ENCODE data around the gene GTF3C5. TPM values are rescaled to one million over a fixed set of nuclear protein-coding genes. Genes with fewer than 3 reads are reported as not detected.

Gene GTF3C5
- total RNA-seq, 1 experiment from 2014 or later: 104 TPM

DNA sequence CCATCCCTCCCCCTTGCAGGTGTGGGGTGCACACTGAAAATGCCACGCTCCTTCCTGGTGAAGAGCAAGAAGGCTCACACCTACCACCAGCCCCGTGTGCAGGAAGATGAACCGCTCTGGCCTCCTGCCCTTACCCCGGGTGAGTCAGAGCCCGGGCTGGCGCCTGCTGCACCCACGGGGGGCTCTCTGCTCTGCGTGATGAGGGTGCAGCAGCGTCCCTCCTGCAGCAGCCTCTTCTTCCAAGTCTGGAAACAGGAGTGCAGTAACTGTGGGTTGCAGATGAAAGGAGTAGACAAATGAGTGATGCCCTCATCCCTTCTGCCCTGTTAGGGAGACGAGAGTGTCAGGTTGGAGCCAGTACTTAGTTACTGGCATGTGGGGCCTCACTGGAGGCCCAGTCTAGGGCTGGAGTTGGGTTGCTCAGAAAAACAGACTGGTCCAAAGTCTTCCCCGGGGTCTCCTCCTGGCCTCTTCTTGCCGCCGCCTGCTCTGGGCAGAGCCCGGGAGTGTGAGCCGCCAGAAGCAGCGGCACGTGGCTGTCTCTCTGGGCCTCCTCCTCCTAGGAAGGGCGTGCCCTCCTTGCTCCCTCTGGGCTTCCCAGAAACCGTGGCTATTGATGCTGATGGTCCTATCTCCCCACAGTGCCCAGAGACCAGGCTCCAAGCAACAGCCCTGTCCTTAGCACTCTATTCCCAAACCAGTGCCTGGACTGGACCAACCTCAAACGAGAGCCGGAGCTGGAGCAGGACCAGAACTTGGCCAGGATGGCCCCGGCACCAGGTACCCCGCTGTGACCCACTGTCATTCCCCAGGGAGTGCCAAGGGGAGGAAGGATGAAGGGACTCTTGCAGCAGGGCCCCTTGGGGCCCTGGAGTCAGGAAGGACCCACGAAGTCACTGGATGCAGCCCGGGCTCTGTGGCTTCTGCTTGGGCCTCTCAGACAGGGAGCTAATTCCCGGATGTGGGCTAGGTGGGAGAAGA is 43.9 kb upstream of the GTF3C5 start (continued):
- TF ChIP-seq, protein P1, sequence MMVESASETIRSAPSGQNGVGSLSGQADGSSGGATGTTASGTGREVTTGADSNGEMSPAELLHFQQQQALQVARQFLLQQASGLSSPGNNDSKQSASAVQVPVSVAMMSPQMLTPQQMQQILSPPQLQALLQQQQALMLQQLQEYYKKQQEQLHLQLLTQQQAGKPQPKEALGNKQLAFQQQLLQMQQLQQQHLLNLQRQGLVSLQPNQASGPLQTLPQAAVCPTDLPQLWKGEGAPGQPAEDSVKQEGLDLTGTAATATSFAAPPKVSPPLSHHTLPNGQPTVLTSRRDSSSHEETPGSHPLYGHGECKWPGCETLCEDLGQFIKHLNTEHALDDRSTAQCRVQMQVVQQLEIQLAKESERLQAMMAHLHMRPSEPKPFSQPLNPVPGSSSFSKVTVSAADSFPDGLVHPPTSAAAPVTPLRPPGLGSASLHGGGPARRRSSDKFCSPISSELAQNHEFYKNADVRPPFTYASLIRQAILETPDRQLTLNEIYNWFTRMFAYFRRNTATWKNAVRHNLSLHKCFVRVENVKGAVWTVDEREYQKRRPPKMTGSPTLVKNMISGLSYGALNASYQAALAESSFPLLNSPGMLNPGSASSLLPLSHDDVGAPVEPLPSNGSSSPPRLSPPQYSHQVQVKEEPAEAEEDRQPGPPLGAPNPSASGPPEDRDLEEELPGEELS (CRISPR knock-in tag; IDR thresholded peaks at IDR 0.05): no peak
- no peak for TF ChIP-seq FOXJ3 (CRISPR knock-in tag; IDR thresholded peaks at IDR 0.05; ENCODE audit: borderline replicate concordance)
- TF ChIP-seq, protein P2, sequence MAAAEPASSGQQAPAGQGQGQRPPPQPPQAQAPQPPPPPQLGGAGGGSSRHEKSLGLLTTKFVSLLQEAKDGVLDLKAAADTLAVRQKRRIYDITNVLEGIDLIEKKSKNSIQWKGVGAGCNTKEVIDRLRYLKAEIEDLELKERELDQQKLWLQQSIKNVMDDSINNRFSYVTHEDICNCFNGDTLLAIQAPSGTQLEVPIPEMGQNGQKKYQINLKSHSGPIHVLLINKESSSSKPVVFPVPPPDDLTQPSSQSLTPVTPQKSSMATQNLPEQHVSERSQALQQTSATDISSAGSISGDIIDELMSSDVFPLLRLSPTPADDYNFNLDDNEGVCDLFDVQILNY (CRISPR knock-in tag; IDR thresholded peaks at IDR 0.05): no peak
- no peak for TF ChIP-seq ZNF671 (CRISPR knock-in tag; IDR thresholded peaks at IDR 0.05)
- TF ChIP-seq, protein P3, sequence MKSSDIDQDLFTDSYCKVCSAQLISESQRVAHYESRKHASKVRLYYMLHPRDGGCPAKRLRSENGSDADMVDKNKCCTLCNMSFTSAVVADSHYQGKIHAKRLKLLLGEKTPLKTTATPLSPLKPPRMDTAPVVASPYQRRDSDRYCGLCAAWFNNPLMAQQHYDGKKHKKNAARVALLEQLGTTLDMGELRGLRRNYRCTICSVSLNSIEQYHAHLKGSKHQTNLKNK (CRISPR knock-in tag; IDR thresholded peaks at IDR 0.05): no peak
- TF ChIP-seq, protein P4, sequence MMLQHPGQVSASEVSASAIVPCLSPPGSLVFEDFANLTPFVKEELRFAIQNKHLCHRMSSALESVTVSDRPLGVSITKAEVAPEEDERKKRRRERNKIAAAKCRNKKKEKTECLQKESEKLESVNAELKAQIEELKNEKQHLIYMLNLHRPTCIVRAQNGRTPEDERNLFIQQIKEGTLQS (CRISPR knock-in tag; conservative IDR thresholded peaks at IDR 0.05): no peak
- no peak for TF ChIP-seq ZNF396 (CRISPR knock-in tag; IDR thresholded peaks at IDR 0.05; ENCODE audit: borderline replicate concordance)

DNA sequence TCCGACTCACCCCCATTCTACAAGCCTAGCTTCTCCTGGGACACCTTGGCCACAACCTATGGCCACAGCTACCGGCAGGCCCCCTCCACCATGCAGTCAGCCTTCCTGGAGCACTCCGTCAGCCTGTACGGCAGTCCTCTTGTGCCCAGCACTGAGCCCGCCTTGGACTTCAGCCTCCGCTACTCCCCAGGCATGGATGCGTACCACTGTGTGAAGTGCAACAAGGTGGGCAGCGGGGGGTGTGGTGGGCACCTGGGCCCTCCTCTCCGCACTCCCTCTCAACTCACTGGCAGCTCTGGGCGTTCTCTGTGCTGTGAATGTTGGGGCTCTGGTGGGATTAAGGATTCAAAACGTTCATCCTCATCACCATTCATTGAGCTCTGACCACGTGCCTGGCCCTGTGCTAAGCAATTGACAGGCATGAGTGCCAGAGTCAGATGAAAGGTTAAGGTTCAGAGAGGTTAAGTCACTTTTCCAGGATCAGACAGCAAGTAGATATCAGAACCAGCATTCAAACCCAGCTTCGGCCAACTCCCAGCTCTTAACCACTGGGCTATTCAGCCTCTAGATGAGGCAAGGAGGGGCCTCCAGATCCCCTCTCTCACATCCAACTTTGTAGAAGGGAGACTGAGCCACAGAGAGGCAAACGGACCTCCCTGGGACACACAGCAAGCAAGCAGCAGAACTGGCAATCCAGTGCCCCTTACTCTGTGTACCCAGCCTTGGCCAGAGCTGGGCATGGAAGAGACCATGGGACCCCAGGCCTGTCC is 42.4 kb upstream of the GTF3C5 start:
- ChIA-PET POLR2A (no interaction called here), CTCF (interaction anchor here (0.8 to 1.2 kb wide), 3 partner anchors 9 to 200 kb away, joined by 3 to 5 read pairs (median 3); no protein-coding TSS in a partner anchor)
- no peak for ATAC-seq
- peaks cover 19% of the 10 kb centered on the region for H3K4me1 Mint-ChIP-seq
- no peak overlapping the region for H3K27ac Mint-ChIP-seq
- peaks cover 3% of the 10 kb centered on the region; the same call in 1 of the 2 replicates for H3K27me3 Mint-ChIP-seq (ENCODE audit: low read depth)
- H3K4me3 Mint-ChIP-seq: no peak overlapping the region
- peaks cover 5% of the 10 kb centered on the region for H3K9me3 Mint-ChIP-seq
- no peak for TF ChIP-seq IRF2 (CRISPR knock-in tag; IDR thresholded peaks at IDR 0.05; ENCODE audit: borderline replicate concordance, low read depth)
- no peak for TF ChIP-seq ZNF219 (CRISPR knock-in tag; IDR thresholded peaks at IDR 0.05; ENCODE audit: borderline replicate concordance)
- TF ChIP-seq TEAD4 (CRISPR knock-in tag; IDR thresholded peaks at IDR 0.05): no peak
- TF ChIP-seq, protein P5, sequence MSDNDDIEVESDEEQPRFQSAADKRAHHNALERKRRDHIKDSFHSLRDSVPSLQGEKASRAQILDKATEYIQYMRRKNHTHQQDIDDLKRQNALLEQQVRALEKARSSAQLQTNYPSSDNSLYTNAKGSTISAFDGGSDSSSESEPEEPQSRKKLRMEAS (CRISPR knock-in tag; IDR thresholded peaks at IDR 0.05): no peak
- TF ChIP-seq, protein P6, sequence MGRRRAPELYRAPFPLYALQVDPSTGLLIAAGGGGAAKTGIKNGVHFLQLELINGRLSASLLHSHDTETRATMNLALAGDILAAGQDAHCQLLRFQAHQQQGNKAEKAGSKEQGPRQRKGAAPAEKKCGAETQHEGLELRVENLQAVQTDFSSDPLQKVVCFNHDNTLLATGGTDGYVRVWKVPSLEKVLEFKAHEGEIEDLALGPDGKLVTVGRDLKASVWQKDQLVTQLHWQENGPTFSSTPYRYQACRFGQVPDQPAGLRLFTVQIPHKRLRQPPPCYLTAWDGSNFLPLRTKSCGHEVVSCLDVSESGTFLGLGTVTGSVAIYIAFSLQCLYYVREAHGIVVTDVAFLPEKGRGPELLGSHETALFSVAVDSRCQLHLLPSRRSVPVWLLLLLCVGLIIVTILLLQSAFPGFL (CRISPR knock-in tag; IDR thresholded peaks at IDR 0.05; ENCODE audit: borderline replicate concordance): no peak
- no peak for TF ChIP-seq FOXJ3 (CRISPR knock-in tag; IDR thresholded peaks at IDR 0.05; ENCODE audit: borderline replicate concordance)
- DNase-seq (ENCODE audit: low spot score): no peak
- H3K36me3 Mint-ChIP-seq: no peaks in the 10 kb centered on the region

DNA sequence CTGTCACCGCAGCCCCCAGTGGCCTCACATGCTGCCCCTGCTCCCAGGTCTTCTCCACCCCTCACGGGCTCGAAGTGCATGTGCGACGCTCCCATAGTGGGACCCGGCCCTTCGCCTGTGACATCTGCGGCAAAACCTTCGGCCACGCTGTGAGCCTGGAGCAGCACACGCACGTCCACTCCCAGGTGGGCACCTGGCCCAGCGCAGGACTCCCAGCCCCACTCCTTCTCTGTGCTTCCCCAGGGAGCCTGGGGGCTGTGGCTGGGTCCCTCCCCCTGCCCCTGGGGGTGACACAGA is 41.8 kb upstream of the GTF3C5 start:
- peaks cover 3% of the 10 kb centered on the region; the same call in 1 of the 2 replicates for H3K27me3 Mint-ChIP-seq (ENCODE audit: low read depth)
- ChIA-PET CTCF (interaction anchor here (0.8 to 1.2 kb wide), 3 partner anchors 10 to 199 kb away, joined by 3 to 5 read pairs (median 3); no protein-coding TSS in a partner anchor), POLR2A (no interaction called here)
- TF ChIP-seq CREB1 (CRISPR knock-in tag; IDR thresholded peaks at IDR 0.05): no peak
- TF ChIP-seq, protein P7, sequence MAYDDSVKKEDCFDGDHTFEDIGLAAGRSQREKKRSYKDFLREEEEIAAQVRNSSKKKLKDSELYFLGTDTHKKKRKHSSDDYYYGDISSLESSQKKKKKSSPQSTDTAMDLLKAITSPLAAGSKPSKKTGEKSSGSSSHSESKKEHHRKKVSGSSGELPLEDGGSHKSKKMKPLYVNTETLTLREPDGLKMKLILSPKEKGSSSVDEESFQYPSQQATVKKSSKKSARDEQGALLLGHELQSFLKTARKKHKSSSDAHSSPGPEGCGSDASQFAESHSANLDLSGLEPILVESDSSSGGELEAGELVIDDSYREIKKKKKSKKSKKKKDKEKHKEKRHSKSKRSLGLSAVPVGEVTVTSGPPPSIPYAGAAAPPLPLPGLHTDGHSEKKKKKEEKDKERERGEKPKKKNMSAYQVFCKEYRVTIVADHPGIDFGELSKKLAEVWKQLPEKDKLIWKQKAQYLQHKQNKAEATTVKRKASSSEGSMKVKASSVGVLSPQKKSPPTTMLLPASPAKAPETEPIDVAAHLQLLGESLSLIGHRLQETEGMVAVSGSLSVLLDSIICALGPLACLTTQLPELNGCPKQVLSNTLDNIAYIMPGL (CRISPR knock-in tag; IDR thresholded peaks at IDR 0.05): no peak
- TF ChIP-seq NFATC4 (CRISPR knock-in tag; IDR thresholded peaks at IDR 0.05): no peak
- no peak for TF ChIP-seq MYBL2 (CRISPR knock-in tag; IDR thresholded peaks at IDR 0.05)
- TF ChIP-seq, protein P8, sequence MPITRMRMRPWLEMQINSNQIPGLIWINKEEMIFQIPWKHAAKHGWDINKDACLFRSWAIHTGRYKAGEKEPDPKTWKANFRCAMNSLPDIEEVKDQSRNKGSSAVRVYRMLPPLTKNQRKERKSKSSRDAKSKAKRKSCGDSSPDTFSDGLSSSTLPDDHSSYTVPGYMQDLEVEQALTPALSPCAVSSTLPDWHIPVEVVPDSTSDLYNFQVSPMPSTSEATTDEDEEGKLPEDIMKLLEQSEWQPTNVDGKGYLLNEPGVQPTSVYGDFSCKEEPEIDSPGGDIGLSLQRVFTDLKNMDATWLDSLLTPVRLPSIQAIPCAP (CRISPR knock-in tag; IDR thresholded peaks at IDR 0.05): no peak
- TF ChIP-seq MXD4 (CRISPR knock-in tag; IDR thresholded peaks at IDR 0.05; ENCODE audit: borderline replicate concordance): no peak
- peaks cover 24% of the 10 kb centered on the region for H3K4me1 Mint-ChIP-seq
- no peaks in the 10 kb centered on the region for H3K36me3 Mint-ChIP-seq
- no peak for ATAC-seq
- H3K27ac Mint-ChIP-seq: no peak overlapping the region
- H3K9me3 Mint-ChIP-seq: peaks cover 5% of the 10 kb centered on the region
- no peak for DNase-seq (ENCODE audit: low spot score)
- no peak overlapping the region for H3K4me3 Mint-ChIP-seq

Measured in WTC11 (cell line).